Lower leg skin (tissue), 4 donors: ENCODE results near the gene FOXP1. TPM values are rescaled to one million over a fixed set of nuclear protein-coding genes. Genes with fewer than 3 reads are reported as not detected.

Source experiments
- DNase-seq, 2 donors: peaks; one replicate each; pipeline ENCODE4 v3.0.0-alpha.2; 2019; ENCODE audit warnings: low spot score in 2 of 2
- H3K4me3 ChIP-seq: fragments of 200-600 bp; sonication (generic); 2 replicates; pipeline ENCODE4 v1.5.1; 2017; ENCODE audit warnings: mild to moderate bottlenecking, low read depth; ENCODE audit not compliant: poor library complexity, severe bottlenecking
- CTCF ChIP-seq, 3 donors: fragments of 450-650 bp; IDR thresholded peaks; one replicate each; pipeline ENCODE4 v1.5.1; 2016; ENCODE audit warnings: antibody characterized with exemption in 3 of 3, mild to moderate bottlenecking in 3 of 3, moderate library complexity in 2 of 3
- POLR2A ChIP-seq, 2 donors: fragments of 450-650 bp; IDR thresholded peaks; one replicate each; pipeline ENCODE4 v1.6.1; 2016 to 2017; ENCODE audit warnings: antibody characterized with exemption in 2 of 2, mild to moderate bottlenecking in 1 of 2, moderate library complexity in 1 of 2
- WGBS, 2 donors: methylation state at CpG; one replicate each; pipeline ENCODE4 v1.1.5; 2018; 5-methylcytosine and 5-hydroxymethylcytosine counted together
- intact Hi-C: fragments of 100-400 bp; cut with DNase I; formaldehyde crosslinking; loops from one replicate; pipeline ENCODE4 v1.15.0; 2023; ENCODE audit warnings: low total_unique reads
- total RNA-seq, 4 donors: library from RNA; depleted of rRNA; stranded (reverse); fragments of >200 nt; gene quantifications; one replicate each; pipeline ENCODE4 v1.1.0, GENCODE V29; 2016

FOXP1 gene
- total RNA-seq, 4 donors from 2014 or later, result 46.6 to 66.6 (median 55.2) TPM

GRCh38 chr3:71523628-71524027, 59.9 kb downstream of the FOXP1 start:
- H3K4me3 ChIP-seq, result no peak overlapping the region
- intact Hi-C loops, result no loop called here
- WGBS, 2 donors, result 82 to 91% methylated on average over 4 of the region's 4 CpGs
- TF ChIP-seq CTCF (IDR thresholded peaks at IDR 0.05), result no peak
- no peak for TF ChIP-seq POLR2A (IDR thresholded peaks at IDR 0.05)
- no peak for DNase-seq

GRCh38 chr3:71521940-71522876, 61.3 kb downstream of the FOXP1 start:
- no peak for TF ChIP-seq POLR2A (IDR thresholded peaks at IDR 0.05)
- TF ChIP-seq CTCF (IDR thresholded peaks at IDR 0.05), result no peak
- no peak for DNase-seq
- 83 to 87% methylated on average over 7 of the region's 7 CpGs for WGBS, 2 donors
- intact Hi-C loops, result no loop called here
- no peak overlapping the region for H3K4me3 ChIP-seq

- H3K4me3 ChIP-seq, result no peak overlapping the region
- no peak for TF ChIP-seq CTCF (IDR thresholded peaks at IDR 0.05)
- TF ChIP-seq POLR2A (IDR thresholded peaks at IDR 0.05), result no peak
- DNase-seq, result no peak
- intact Hi-C loops, result no loop called here
- 87 to 93% methylated on average over 4 of the region's 4 CpGs for WGBS, 2 donors
Observed at GRCh38 chr3:71521021-71521352, 62.5 kb downstream of the FOXP1 start.

GRCh38 chr3:71520161-71521020, 63.1 kb downstream of the FOXP1 start:
- no peak for TF ChIP-seq POLR2A (IDR thresholded peaks at IDR 0.05)
- no peak for TF ChIP-seq CTCF (IDR thresholded peaks at IDR 0.05)
- DNase-seq, result no peak
- no peak overlapping the region for H3K4me3 ChIP-seq
- intact Hi-C loops, result no loop called here
- WGBS, 2 donors, result 67 to 74% methylated on average over 10 of the region's 10 CpGs

- no peak for DNase-seq
- intact Hi-C loops, result no loop called here
- no peak overlapping the region for H3K4me3 ChIP-seq
- TF ChIP-seq CTCF (IDR thresholded peaks at IDR 0.05) (no peak), POLR2A (IDR thresholded peaks at IDR 0.05) (no peak)
Observed at GRCh38 chr3:71518089-71518488, 65.4 kb downstream of the FOXP1 start.
